Activated effector memory CD4-positive, alpha-beta T cell treated with anti-CD3 and anti-CD28 coated beads, Interleukin-2, amount 50 U/mL, for 16 hours (primary cell): ENCODE results near the gene RNU6-1.
A peak's percentile ranks its signal among the peaks of the same experiment; 100 is the strongest.

Experiments
- DNase-seq: peaks from one replicate; pipeline ENCODE4 v3.0.0-alpha.2; 2020

RNU6-1 gene

GRCh38 chr15:67820122-67820991 lies 19.5 kb downstream of the RNU6-1 start:
- no peak for DNase-seq

DNA sequence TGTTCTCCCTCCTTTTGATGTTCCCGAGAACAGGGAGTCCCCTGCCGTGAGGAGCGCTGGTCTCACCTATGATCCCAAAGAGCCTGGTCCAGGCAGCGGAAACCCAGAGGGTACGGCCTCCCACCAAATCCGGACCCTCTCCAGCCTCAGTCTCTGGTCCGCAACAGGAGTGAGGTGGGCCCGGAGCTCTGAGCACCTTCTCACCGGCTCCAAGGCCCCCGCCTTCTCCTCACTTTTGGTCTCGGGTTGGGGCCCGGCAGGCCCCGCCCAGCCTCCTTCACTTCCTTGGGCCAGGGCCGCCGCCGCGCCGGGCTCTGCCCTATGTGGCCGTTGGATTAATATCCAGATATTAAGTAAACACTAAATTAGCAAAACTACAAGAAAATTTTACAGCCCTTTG lies 20.2 kb downstream of the RNU6-1 start:
- no peak for DNase-seq

- no peak for DNase-seq
Observed at GRCh38 chr15:67818464-67818863, 21.4 kb downstream of the RNU6-1 start.

DNA sequence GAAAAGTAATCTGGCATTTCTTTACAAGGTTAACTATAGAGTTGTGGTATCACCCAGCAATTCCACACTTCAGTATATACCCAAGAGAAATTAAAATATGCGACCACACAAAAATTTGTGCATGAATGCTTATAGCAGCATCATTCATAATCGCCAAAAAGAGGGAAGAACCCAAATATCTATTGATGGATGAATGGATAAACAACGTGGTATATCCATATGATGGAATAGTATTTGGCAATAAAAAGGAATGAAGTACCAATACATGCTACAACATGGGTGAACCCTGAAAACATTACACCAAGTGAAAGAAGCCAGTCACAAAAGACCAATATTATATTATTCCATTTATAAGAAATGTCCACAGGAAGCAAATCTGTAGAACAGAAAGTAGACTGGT lies 23.2 kb downstream of the RNU6-1 start:
- DNase-seq, result no peak

DNA sequence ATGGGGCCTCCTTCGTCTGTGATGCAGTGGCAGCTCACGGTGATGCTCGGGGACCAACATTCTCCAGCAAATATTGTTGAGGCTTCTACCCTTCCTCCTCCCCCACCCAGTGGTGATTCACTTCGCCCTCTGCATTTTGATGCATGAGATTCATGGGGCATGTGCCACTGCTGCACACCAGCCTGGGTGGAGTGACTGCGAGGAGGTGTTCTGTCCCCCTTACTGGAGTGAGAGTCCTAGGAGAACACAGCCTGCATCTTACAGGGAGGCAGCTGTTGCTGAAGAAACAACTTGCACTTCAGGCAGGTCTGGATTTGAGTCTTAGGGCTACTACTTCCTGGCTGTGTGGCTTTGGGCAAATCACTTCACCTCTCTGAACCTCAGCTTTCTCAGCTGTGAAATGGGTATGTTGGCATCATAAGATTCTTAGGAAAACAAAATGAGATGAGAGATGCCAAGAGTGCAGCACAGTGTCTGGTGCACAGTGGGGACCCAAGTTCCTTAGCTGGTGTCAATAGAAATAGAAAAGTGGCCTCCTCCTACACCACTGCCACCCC lies 24.7 kb downstream of the RNU6-1 start:
- DNase-seq, result peak; percentile 56

DNA sequence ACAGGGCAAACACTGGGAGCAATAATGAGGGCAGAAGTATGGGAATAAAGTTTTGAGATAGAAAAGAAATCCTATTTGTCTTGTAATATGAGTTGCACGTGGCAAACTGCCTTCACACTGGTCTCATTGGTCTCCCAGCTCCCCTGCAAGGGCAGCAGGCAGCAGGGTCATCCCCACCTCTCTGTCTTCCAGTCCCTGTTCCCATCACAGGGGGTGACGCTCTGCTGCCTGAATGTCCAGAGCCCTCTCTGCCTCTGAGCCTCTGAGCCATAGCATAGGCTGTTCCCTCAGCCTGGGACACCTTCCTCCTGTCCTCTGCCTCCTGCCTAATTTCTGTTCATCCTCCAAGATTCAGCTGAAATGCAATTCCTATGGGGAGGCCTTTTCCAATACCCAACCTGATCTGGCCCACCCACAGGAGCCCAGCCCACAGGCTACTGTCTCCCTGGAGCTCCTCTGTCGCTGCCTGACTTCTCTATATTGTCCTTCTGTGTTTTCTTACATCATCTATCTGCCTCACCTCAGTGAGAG lies 26.7 kb downstream of the RNU6-1 start:
- peak; percentile 34 for DNase-seq

DNA sequence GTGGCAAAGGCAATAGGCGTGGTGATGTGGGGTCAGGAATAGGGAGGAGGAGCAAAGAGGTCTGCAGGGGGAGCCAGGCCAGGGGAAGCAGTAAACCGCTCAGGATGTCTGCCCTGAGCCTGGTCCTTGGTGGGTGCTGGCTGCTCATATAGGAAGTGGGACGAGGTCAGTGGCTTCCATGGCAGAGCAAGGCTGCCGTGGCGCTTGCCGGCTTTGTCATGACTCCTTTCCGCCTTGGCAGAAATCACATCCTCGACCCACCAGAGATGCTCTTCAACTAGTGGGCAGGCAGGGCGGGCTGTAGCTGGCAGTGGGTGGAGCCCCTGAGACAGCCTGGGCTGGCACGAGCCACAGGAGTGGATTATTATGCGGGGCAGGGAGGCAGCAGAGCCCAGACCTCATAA lies 27.6 kb downstream of the RNU6-1 start:
- DNase-seq, result peak; percentile 42

DNA sequence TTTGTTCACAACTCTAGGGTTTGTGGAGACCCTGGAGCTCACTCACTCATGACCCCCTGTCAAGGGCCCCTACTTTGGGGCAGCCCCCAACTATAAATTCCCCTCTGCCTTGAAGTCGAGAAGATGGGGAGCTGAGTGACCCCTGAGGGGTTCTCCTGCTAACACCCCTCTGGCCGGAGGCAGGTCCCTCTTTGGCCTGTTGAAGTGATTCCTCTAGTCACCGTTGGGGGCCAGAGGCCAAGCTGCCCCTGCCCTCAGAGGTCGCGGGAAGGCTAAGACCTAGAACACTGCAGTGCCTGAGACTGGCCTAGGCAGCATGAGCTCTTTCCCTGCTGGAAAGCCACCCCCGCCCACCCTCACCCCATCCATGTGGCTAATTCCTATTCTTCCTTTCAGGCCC lies 30.0 kb downstream of the RNU6-1 start:
- no peak for DNase-seq

- peak; percentile 28 for DNase-seq
Observed at GRCh38 chr15:67809441-67809840, 30.4 kb downstream of the RNU6-1 start.

- DNase-seq, result peak; percentile 43
Observed at GRCh38 chr15:67808821-67809220, 31.0 kb downstream of the RNU6-1 start.

DNA sequence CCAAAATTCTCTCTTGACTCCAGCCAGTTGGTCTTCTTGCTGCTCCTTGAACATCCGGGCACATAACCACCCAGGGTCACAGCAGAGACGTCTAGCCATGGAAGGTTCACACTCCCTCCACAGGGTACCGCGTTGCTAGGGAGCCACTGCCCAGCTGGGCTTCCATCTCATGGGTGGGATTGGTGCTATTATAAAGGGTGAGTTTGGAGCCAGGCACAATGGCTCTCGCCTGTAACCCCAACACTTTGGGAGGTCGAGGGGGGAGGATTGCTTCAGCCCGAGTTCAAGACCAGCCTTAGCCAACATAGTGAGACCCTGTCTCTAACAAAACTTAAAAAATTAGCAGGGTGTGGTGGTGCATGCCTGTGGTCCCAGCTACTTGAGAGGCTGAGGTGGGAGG lies 32.0 kb downstream of the RNU6-1 start:
- DNase-seq, result peak; percentile 24

GRCh38 chr15:67807141-67807540 lies 32.7 kb downstream of the RNU6-1 start:
- DNase-seq, result peak; percentile 51

DNA sequence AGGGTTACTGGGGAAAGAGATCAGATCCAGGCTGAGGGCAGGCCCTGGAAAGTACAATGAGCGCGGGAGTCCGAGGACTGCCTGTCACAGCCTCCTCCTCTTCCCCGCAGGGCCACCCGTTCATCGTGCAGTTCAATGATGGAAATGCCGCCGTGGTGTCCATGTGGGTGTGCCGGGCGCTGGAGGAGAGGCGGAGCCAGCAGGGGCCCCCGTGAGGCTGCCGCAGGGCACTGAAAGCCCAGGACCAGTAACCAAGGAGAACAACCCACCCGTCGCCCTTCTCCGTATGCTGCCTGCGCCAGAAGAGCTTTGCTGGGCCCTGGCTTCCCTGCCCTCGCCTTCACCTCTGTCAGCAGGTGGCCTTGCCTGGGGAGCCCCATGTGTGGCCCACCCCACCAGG lies 33.3 kb downstream of the RNU6-1 start:
- DNase-seq, result peak; percentile 31

DNA sequence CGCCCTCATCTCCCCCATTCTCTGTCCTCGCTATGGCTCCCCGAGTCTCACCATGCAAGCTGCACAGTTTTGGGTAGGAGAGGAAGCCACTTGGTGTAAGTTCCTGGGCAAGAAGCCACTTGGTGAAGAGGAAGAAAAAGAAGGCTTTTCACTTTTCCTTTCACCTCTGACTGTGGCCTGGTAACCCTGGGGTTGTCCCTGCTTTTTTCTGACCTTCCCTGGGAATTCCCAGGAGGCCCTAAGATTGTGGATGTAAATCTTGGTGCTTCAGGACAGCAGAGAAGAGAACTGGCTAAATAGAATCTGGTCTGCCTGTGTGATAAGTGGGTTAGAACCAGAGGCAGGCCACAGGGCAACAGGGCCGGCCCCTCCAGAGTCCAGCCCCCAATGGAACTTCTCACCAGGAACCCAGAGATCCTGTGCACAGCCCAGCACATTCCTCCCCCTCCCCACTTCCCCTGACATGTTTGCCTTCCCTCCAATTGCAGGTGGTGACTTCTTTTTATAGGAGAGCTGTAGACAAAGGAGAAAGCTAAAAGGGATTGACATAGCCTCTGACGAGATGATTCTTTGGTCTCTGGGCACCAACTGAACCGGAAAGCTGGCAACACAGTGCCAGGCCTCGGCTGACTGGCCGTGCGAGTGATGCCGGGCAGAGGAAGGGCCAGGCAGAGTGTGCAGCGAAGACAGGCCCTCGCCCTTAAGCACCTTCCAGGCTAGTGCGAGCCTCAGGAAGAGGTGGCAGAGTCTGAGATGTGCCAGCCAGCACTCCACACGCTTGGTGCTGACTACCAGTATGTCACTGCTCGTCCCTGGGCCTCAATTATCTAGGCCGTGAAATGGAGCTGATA lies 34.0 kb downstream of the RNU6-1 start:
- DNase-seq, result peak; percentile 38

DNA sequence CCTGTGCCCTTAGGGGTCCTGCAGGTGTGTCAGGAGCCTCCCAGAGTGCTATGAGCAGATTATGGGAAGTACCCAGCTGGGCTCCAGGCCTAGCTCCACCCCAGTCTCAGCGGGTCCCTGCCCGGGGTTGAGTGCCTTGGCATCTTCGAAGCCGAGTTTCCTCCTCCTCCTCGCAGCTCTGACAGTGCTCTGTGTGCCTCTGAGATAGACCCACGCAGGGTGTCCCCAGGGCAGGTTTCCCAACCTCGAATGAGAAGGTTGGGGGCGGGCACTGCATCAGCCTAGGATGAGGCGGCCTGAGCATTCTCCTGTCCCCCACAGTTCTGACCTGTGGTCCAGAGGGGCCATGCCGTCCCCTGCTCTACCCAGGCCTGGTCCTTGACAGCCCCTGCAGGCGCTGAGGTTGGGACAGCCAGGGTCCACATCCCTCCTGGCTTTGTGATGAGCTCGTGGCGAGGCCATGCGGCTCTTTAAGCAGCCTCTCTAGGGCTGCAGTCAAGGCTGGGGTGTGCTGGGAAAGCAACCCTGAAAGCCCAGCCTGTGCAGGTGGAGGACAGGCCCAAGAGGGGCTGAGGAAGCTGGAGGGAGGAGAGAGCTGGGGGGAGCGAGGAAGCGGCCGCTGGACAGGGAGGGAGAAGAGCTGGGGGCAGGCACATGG lies 34.7 kb downstream of the RNU6-1 start:
- no peak for DNase-seq

GRCh38 chr15:67803996-67804843 lies 35.6 kb downstream of the RNU6-1 start:
- peak; percentile 25 for DNase-seq

DNA sequence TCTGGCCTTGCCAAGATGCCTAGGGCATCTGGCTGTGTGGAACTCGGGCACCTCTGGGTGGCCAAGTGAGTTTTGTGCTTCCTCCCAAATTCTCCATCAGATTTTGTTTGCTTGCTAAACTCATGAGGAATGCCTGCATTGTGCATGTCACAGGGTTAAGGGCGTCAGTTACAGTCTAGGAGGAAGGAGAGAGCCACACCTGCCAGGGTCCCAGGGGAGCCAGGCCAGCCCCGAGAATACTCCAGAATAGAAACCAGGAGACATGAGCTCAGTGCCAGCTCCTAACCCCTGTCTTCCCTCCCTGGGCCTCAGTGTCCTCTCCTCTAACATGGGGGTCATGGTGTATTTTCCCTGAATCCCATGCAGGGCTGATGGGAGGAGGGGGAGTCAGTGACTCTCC lies 36.5 kb downstream of the RNU6-1 start:
- no peak for DNase-seq

DNA sequence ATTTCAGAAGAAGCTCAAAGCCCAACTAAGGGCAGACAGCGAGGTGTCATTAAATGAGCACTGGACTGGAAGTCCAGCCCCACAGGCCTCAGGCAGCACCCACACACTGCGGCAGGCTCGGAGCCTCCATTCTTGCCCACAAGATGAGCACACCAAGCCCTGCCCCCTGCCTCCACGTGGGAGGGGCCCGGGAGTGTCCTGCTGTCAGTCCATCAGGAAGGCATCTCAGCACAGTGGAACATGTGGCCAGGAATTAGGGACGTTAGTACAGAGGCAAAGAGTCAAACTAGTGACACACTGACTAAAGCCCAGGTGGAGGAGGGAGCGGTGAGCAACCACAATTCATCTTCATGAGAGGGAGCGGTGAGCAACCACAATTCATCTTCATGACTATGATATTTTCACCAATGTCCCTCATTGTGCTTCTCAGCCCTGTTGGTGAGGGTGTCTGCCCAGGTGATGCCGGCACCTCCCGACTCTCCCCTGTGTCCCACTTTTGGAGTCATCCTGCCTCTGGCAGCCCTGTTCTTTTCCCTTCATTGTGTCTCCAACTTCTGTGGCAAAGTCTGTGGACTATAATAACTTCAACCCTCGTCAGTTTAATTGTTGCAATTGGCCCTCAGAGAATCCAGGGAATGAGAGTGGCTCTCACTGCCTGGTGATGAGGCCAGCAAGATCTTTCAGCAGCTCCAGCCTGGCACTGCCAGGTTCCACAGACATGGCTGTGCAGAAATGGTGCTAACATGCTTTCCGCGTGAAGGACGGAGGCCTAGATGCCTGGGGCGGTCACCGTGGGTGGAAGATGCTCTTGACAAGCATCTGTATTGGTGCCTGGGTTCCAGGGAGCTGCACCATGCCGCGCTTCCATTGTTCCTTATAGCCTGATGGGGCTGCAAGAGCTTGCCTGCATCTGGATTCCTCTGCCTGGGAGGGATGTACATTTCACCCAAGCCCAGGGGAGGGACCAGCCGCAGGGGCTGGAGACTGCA lies 37.6 kb downstream of the RNU6-1 start:
- no peak for DNase-seq

DNA sequence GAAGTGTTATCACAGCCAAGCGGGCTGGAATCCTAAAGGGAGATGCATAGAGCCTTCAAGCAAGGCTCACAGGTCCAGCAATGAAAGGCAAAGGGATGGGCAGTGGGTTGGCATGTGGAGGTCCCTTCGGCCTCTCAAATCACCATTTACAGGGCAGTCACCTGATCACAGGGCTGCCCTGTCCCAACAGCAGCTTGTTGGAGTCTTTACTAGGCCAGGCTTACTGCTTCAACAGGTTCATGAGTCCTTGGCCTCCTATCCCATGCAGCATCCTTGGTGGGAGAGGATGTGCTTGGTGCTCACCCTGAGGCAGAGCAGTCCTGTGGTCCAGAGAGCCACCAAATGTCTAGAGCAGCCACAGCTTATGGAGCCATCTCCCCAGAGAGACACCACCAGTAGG lies 38.7 kb downstream of the RNU6-1 start:
- no peak for DNase-seq

- DNase-seq, result no peak
Observed at GRCh38 chr15:67799801-67800205, 40.0 kb downstream of the RNU6-1 start.
